ENCODE measurements around the gene STX12. TPM values are rescaled to one million over a fixed set of nuclear protein-coding genes. Genes with fewer than 3 reads are reported as not detected.
"Not testable (repeated sequence)": the region's sequence is repeated elsewhere in the genome, so short reads cannot be mapped to it uniquely, and the experiment has no call there.

Gene STX12
- total RNA-seq, 2 donors from 2014 or later: 30.5 to 46.6 TPM

DNA sequence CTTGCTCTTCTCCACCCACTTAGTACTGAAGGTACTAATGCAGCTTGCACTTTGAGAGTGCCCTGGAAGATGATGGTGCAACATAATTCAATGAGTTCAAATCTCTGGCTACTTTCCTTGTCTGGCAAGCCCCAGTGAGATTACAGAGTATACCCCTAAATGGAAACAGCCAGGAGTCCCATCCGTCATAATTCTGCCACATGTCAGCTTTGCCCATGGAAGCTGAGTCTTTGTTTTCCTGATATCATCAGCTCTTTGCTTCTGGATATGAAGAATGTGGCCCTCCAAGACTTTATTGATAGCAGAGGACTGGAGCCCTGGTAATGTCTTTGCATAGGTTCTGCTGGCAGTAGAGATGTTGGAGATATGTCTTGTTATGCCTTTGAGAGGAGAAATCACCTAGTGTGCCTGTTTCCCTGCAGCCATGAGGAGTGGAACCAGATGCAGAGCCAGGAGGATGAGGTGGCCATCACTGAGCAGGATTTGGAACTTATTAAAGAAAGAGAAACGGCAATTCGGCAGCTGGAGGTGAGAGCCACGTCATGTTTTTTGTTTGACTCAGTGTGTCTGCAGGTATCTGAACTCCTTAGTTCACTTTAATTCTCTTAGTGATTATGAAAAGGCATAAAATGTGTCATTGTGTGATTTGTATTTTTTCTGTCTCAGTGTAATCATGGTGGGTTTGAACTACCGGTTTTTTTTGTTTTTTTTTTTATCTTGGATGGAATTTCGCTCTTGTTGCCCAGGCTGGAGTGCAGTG lies 38.9 kb downstream of the STX12 start:
- DNase-seq: no peak
- no peak for ATAC-seq
- intact Hi-C loops (cut with DNase I): no loop called here

DNA sequence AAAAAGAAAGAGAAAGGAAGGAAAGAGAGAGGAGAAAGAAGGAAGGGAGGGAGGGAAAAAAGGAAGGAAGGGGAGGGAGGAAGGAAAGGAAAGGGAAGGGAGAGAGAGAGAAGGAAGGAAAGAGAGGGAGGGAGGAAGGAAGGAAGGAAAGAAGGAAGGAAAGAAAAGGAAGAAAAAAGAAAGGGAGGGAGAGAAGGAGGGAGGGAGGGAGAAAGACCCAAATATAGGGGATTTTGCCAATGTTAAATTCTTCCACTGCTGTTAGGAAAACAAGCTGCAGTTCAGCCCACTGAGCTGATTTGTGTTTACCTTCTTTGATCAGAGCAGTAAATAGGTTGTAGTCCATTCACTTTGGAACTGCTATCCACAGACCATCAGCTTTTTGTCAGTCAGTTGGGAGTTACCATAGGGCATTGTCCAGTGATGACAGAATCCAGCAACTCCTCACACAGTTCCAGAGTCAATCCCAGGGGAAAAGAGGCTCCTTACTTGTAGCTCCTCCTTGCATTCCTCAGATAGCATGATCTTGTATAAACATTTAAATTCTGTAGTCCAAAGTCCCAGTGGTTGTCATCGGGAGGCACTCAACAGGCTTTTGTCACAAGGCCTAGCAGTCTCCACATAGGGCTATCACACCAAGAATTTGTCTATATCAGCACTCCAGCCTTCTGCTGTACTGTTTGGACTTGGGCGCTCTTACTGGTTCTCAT lies 44.1 kb downstream of the STX12 start:
- ATAC-seq (peak; percentile 68 to 95), DNase-seq (no peak)
- intact Hi-C loops (cut with DNase I): no loop called here

DNA sequence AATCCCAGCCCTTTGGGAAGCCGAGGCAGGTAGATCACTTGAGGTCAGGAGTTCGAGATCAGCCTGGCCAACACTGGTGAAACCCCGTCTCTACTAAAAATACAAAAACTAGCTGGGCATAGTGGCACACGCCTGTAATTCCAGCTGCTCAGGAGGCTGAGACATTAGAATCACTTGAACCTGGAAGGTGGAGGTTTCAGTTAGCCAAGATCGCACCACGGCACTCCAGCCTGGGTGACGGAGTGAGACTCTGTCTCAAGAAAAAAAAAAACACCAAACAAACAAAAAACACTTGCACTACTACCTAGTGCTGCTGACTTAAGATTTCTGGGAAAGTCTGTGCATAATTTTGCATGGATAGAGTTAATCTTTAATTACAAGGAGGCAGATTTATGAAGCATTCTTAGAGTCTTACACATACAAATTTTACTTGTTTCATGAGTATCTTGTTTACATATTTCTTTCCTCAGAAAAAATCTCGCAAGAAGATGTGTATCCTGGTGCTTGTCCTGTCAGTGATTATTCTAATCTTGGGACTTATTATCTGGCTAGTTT lies 48.8 kb downstream of the STX12 start:
- DNase-seq: no peak
- intact Hi-C loops (cut with DNase I): no loop called here
- ATAC-seq: no peak

DNA sequence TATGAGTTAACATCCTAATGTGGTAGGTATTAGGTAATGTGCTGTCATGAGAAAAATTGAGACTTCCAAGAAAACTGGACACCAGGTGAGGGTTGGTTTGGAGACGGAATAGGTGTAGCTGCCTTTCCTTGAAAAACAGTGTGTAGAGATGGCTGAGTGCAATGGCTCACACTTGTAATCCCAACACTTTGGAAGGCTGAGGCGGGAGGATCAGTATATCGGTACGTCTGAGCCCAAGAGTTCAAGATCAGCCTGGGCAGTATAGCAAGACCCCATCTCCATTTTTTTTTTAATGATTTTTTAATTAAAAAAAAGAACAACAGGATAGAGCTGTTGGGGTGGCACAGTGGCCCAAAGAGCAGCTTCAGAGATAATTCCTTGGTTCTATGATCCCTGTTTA lies 50.8 kb downstream of the STX12 start:
- intact Hi-C loops (cut with DNase I): no loop called here
- ATAC-seq (no peak), DNase-seq (no peak)

DNA sequence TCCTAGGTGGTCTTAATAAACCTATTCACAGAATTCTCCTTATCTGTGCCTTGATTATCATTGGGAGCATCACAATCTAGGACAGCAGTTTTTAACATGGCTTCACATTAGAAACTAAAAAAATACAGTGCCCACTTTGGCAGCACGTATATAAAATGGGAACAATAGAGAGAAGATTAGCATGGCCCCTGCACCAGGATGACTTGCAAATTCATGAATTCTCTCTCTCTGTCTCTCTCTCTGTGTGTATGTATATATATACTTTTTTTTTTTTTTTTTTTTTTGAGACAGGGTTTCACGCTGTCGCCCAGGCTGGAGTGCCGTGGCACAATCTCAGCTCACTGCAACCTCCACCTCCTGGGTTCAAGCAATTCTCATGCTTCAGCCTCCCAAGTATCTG lies 51.4 kb downstream of the STX12 start:
- no peak for ATAC-seq

DNA sequence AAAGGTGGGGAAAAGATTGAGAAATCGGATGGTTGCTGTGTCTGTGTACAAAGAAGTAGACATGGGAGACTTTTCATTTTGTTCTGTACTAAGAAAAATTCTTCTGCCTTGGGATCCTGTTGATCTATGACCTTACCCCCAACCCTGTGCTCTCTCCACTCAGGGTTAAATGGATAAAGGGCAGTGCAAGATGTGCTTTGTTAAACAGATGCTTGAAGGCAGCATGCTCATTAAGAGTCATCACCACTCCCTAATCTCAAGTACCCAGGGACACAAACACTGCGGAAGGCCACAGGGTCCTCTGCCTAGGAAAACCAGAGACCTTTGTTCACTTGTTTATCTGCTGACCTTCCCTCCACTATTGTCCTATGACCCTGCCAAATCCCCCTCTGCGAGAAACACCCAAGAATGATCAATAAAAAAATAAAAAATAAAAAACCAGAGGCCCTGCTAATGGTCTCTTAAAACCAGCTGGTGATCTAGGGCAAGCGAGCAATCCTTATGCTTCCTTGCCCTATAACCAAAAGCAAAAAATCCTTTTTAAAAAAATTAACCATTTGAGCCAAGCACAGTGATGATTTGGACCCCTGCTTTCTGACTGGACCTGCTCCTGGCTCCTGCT lies 56.4 kb downstream of the STX12 start:
- ATAC-seq; DNase-seq; intact Hi-C loops (cut with DNase I): not testable (repeated sequence)

More for the DNA sequence above, 51.4 kb downstream of the STX12 start:
- intact Hi-C loops (cut with DNase I): no loop called here
- no peak for DNase-seq

DNA sequence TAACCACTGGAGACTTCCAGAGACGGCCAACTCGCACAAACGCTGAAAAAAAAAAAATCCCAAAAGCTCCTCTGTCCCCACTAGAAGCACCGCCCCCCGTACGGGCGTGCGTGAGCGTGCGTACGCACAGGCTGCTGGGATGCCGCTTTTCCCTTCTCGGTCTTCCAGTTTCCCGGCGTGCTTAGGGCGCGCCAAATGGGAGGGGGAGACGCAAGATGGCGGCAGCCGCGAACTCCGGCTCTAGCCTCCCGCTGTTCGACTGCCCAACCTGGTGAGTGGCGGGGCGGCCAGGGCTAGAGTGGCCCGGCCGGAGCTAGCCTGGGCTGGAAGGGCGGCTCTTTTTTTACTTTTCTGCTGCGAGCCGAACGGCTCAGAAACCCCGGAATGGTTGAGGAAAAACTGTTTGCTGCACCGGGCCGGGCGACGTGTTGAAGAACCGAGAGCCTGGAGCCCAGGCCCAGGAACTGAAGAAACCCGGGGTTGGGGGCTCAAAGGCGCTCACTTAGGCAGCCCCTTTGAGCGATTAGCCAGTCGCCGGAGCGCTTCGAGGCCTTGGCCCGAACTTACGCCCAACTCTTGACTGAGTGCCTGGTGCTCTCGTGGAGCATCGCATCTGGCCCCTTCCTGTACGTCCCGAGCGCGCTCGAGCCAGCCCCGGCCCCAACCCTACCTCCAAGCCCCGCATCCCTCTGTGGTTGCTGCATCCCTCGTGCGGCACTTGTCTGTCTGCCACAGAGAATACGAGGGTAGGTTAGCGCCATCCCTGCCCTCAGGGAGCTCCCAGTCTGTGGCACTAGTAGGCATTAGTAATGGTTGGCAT lies 57.8 kb downstream of the STX12 start, which contains the start of gene PPP1R8:
Gene PPP1R8 (plus strand): TSS at position 162 of the 820 bp plus-strand sequence. CDS start 54 bp downstream, at position 216.
- intact Hi-C loops (cut with DNase I): no loop called here
- ATAC-seq (peak; percentile 100), DNase-seq (peak; percentile 96)

DNA sequence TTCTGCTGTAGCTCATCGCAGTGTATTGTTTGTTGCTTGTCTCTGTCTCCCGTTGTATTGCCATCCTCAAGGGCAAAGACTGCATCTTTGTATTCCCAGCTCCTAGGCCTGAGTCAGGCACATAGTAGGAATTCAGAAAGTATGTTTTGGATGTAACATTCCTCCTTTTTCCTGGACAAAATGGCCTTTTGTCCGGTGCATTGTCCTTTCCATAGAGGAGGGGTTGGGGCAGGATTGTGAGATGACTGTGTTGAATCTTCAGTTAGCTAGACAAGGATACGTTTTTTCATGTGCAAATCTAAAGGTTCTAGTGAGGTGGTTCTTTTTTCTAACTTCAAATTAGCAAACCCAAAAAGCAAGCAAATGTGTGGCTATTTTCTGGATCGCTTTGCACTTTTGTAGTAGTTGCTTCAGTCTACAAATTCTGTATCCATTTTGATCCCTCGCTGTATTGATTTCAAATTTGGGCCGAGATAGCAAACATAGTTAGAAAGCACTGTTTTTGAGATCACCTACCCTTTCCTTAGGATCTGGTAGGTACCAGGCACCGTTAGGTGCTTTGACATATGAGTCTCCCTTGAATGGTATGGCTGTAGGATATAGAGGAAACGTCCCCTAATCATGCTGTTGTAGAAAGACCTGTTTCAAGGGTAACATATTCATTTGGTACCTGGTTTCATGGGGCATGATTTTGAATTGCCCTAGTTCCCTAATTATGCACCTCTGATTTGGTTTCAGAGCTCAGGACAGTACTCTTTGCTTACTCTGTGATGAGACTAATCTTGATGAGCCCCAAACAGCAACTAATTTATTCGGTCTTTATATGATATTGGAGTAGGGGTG lies 58.8 kb downstream of the STX12 start:
- DNase-seq (no peak), ATAC-seq (no peak)
- intact Hi-C loops (cut with DNase I): no loop called here

DNA sequence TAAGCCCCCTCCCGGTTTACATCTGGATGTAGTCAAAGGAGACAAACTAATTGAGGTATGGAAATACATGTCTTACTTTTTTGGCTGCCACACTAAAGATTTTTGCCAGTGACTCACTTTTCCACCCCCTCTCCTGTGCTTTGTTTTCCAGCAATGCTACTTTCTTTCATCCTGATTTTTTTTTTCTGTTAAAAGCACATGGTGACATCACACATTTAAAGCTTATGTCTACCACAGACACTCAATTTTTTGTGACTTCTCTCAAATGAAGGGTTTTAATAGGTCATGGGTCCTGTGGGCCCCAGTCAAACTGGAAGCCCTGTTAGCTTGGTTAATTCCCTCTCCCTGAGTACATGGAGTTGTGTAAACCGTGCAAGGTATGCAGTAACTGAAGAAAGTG lies 59.7 kb downstream of the STX12 start:
- intact Hi-C loops (cut with DNase I): no loop called here
- no peak for DNase-seq
- ATAC-seq: no peak

DNA sequence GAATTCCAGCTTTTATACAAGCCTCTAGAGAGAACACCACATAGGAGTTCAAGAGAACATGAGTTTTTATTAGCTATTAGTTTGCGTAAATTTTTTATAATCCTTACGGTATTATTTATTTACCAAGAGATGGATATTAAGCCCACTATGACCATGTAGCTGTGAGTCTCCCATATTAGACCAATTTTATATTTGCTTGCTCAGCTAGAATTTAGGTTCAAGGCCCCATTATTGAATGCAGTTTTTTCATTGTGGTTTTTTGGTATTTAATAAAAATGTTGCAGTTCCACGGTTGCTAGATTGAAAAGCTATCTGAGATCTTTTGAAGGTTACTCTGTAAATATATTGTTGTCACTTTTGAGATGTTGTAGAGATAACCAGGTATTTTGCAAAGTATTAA lies 60.5 kb downstream of the STX12 start:
- intact Hi-C loops (cut with DNase I): no loop called here
- ATAC-seq (no peak), DNase-seq (no peak)

DNA sequence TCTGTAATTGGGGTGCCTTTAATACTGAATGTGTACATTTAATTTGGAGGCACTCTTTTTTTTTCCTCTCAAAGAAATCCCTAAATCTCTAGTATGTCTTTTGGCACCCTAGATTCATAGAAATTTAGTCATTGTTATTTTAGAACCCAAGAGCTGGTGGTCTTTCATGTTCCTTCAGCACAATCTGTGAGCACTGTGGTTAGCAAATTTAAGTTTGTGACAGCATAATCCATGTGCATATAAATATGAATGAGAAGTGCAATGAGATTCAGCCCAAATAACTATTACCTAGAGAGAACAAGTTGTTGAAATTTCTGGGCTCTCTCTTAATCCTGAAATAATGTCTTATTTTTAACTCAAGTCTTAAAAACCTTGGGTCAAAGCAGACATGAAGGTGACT lies 62.0 kb downstream of the STX12 start:
- no peak for ATAC-seq
- DNase-seq: no peak
- intact Hi-C loops (cut with DNase I): no loop called here

DNA sequence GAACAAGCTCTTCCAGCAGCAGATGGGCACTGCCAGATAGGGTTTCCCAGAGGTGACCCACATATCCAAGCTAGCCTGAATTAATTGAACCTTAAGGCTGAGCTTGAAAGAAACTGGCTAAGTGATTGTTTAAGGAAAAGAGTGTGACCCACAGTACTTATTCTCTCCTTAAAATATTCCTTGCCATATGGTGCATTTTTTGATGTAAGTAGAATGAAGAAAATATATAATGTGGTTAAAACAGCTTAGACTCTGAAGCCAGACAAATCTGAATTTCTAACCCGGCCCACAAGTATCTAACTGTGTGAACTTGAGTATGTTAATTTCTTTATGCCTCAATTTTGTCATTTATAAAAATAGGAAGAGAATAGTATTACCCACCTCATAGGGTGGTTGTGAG lies 62.5 kb downstream of the STX12 start:
- intact Hi-C loops (cut with DNase I): no loop called here
- DNase-seq (no peak), ATAC-seq (no peak)

DNA sequence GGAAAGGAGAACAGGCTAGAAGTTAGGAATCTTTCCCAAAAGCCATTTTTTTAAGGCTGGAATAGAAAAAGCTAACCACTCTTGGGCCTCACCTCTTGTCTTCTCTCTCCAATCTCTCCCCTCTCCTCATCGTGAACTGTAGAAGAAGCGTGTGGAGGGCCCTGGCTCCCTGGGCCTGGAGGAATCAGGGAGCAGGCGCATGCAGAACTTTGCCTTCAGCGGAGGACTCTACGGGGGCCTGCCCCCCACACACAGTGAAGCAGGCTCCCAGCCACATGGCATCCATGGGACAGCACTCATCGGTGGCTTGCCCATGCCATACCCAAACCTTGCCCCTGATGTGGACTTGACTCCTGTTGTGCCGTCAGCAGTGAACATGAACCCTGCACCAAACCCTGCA lies 76.9 kb downstream of the STX12 start:
- no peak for DNase-seq
- intact Hi-C loops (cut with DNase I): no loop called here
- no peak for ATAC-seq

DNA sequence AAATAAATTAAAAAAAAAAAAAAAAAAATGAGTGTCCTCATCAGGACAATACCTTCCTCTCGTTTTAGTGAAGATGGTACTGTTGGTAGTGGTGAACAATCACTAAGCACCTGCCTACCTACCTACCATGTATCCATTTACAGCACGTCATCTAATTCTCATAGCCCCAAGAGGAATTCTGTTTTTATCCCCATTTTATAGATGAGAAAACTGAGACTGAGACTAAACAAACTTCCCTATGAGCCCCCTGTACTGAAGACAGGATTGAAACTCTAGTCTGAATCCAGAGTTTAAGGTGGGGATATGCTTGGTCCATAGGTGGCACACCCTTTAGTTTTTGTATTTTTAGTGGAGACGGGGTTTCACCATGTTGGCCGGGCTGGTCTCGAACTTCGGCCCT lies 82.1 kb downstream of the STX12 start:
- ATAC-seq (no peak), DNase-seq (no peak)
- intact Hi-C loops (cut with DNase I): no loop called here

DNA sequence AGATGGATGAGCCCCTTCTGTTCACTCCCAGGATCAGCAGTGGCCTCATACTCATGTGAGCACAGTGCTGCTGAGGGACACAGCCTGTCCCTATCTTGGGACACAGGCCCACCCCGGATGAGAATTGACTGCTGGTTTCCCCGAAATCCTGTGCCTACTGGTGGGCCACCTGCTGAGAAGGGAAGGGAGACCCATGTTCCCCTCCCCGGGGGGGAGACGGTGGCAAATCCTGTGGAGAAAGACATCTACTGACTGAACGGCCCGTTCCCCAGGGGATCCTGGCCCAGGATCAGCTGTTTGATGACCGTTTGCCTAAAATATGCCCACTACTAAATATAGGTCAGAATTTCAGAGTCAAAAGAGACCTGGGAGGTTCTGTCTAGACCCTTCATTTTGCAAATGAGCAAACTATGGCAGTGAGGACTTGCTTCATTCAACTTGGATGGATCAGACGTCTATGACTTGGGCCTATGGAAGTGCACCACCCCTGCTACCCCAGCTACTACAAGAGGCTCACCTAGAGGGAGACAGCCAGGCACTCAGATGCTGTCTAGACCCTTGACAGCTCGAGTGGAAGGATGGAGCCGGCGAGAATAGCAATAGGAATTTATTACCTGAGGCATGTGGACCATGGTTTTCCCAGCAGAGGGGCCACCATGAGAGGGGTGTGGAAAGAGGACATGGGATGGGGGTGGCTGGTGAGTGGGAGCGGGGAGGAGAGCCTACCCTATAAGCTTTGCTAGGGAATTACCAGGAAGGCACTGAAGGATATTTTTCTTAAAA lies 83.7 kb downstream of the STX12 start:
- DNase-seq (no peak), ATAC-seq (no peak)
- intact Hi-C loops (cut with DNase I): no loop called here

DNA sequence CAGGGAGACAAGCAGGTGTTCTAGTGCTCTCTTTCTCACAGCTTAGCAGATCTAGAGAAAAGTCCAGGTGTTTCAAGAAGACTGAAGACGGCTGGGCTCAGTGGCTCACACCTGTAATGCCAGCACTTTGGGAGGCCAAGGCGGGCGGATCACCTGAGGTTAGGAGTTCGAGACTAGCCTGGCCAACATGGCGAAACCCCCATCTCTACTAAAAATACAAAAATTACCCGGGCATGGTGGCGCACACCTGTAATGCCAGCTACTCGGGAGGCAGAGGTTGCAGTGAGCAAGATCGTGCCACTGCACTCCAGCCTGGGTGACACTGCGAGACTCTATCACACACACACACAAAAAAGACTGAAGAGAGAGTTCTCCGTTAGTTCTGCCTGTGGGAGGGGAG lies 84.5 kb downstream of the STX12 start:
- ATAC-seq; intact Hi-C loops (cut with DNase I); DNase-seq: not testable (repeated sequence)
